Ovary (tissue), 3 donors: ENCODE data around the gene CNBD2.

ENCODE experiments used
- POLR2A ChIP-seq: fragments of 450-650 bp; IDR thresholded peaks from one replicate; pipeline ENCODE4 v1.6.1; 2017; ENCODE audit warnings: antibody characterized with exemption, mild to moderate bottlenecking, moderate library complexity
- TF ChIP-seq, protein P1 (sequence below), 3 donors: fragments of 450-650 bp in 2 of 3; fragments of 200-600 bp in 1 of 3; IDR thresholded peaks; one replicate each; pipeline versions ENCODE4 v1.5.1 to v1.8.0; 2016 to 2022; ENCODE audit warnings: antibody characterized with exemption in 3 of 3, mild to moderate bottlenecking in 1 of 3
- donor health status: DM: no; HTN: no; CAD: no.

DNA sequence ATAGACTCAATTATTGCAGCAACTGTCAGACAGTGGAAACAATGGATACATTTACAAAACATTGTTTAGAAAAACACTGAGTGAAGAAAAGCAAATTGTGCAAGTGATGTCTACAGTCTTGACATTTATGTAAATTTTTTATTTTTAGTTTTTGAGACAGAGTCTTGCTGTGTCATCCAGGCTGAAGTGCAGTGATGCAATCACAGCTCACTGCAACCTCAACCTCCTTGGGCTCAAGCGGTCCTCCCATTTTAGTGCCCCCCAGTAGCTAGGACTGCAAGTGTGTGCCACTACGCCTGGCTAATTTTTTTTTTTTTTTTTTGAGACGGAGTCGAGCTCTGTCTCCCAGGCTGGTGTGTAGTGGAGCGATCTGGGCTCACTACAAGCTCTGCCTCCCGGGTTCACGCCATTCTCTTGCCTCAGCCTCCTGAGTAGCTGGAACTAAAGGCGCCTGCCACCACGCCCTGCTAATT is 9.7 kb downstream of the CNBD2 start:
- TF ChIP-seq, protein P1, sequence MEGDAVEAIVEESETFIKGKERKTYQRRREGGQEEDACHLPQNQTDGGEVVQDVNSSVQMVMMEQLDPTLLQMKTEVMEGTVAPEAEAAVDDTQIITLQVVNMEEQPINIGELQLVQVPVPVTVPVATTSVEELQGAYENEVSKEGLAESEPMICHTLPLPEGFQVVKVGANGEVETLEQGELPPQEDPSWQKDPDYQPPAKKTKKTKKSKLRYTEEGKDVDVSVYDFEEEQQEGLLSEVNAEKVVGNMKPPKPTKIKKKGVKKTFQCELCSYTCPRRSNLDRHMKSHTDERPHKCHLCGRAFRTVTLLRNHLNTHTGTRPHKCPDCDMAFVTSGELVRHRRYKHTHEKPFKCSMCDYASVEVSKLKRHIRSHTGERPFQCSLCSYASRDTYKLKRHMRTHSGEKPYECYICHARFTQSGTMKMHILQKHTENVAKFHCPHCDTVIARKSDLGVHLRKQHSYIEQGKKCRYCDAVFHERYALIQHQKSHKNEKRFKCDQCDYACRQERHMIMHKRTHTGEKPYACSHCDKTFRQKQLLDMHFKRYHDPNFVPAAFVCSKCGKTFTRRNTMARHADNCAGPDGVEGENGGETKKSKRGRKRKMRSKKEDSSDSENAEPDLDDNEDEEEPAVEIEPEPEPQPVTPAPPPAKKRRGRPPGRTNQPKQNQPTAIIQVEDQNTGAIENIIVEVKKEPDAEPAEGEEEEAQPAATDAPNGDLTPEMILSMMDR (IDR thresholded peaks at IDR 0.05), result no peak
- TF ChIP-seq POLR2A, result no peak
